ENCODE data around the gene MCRS1. TPM values are rescaled to one million over a fixed set of nuclear protein-coding genes. Genes with fewer than 3 reads are reported as not detected.
"Not testable (repeated sequence)": the region's sequence is repeated elsewhere in the genome, so short reads cannot be mapped to it uniquely, and the experiment has no call there.

The MCRS1 gene
- total RNA-seq, 4 donors from 2014 or later = 38.5 to 53.8 (median 41.5) TPM

- DNase-seq (ENCODE audit: low spot score in 2 of 2) = no peak
- WGBS, 2 donors = 80 to 83% methylated on average over 5 of the region's 5 CpGs
- no peak overlapping the region for H3K4me3 ChIP-seq (ENCODE audit: low read depth, poor library complexity, severe bottlenecking)
- intact Hi-C loops (cut with DNase I; ENCODE audit: low total_unique reads) = no loop called here
- TF ChIP-seq POLR2A (IDR thresholded peaks at IDR 0.05) = no peak
- TF ChIP-seq CTCF (IDR thresholded peaks at IDR 0.05) = no peak
These were observed 52.7 kb downstream of the MCRS1 start for GRCh38 chr12:49515266-49515665.

- intact Hi-C loops (cut with DNase I; ENCODE audit: low total_unique reads) = loop anchor here (5.0 kb wide), 1 partner anchor 155 kb away; no protein-coding TSS in a partner anchor
- no peak overlapping the region for H3K4me3 ChIP-seq (ENCODE audit: low read depth, poor library complexity, severe bottlenecking)
- TF ChIP-seq CTCF (IDR thresholded peaks at IDR 0.05) (no peak), POLR2A (IDR thresholded peaks at IDR 0.05) (no peak)
- no peak for DNase-seq (ENCODE audit: low spot score in 2 of 2)
- WGBS, 2 donors = 65 to 72% methylated on average over 1 of the region's 1 CpG
These were observed 55.4 kb downstream of the MCRS1 start for GRCh38 chr12:49512546-49512945.

- intact Hi-C loops (cut with DNase I; ENCODE audit: low total_unique reads) = loop anchor here (5.0 kb wide), 1 partner anchor 154 kb away; no protein-coding TSS in a partner anchor
- H3K4me3 ChIP-seq (ENCODE audit: low read depth, poor library complexity, severe bottlenecking) = no peak overlapping the region
- DNase-seq (ENCODE audit: low spot score in 2 of 2) = no peak
- TF ChIP-seq POLR2A (IDR thresholded peaks at IDR 0.05) (no peak), CTCF (IDR thresholded peaks at IDR 0.05) (no peak)
These were observed 56.5 kb downstream of the MCRS1 start for GRCh38 chr12:49511410-49511809.

- 89 to 92% methylated on average over 8 of the region's 8 CpGs for WGBS, 2 donors
- DNase-seq (ENCODE audit: low spot score in 2 of 2); H3K4me3 ChIP-seq (ENCODE audit: low read depth, poor library complexity, severe bottlenecking): not testable (repeated sequence)
- intact Hi-C loops (cut with DNase I; ENCODE audit: low total_unique reads) = loop anchor here (5.0 kb wide), 2 partner anchors 142 to 152 kb away; partner anchors contain the start of gene SPATS2
These were observed 58.3 kb downstream of the MCRS1 start for GRCh38 chr12:49509681-49510080.

Other genes with a start within 250 kb of the MCRS1 start
- gene TROAP, start 244.9 kb downstream of the MCRS1 start, total RNA-seq = 10 to 100 TPM in 1 of 4 donors, 1 to 10 TPM in 3; 2.1 to 24.2 (median 6.7) TPM
- 1 to 10 TPM in 2 of 4 donors, under 1 TPM in 1, not detected in 1; 0.62 to 2.5 (median 1.1) TPM for gene C1QL4, start 231.0 kb downstream of the MCRS1 start, total RNA-seq
- under 1 TPM; 0.21 to 0.52 (median 0.35) TPM for gene DNAJC22, start 221.3 kb downstream of the MCRS1 start, total RNA-seq
- 10 to 100 TPM; 14.0 to 26.5 (median 19.6) TPM for gene SPATS2, start 200.7 kb downstream of the MCRS1 start, total RNA-seq
- gene KCNH3, start 29.1 kb downstream of the MCRS1 start, total RNA-seq = 1 to 10 TPM in 1 of 4 donors, under 1 TPM in 1, not detected in 2; 0.17 to 1.1 TPM
- gene FAM186B, start 37.5 kb upstream of the MCRS1 start, total RNA-seq = 1 to 10 TPM in 1 of 4 donors, under 1 TPM in 3; 0.21 to 1.1 (median 0.57) TPM
- gene PRPF40B, start 55.4 kb upstream of the MCRS1 start, total RNA-seq = 10 to 100 TPM; 15.6 to 22.2 (median 17.5) TPM
- 10 to 100 TPM in 1 of 4 donors, 1 to 10 TPM in 3; 4.3 to 12.5 (median 6.9) TPM for gene FMNL3, start 139.3 kb upstream of the MCRS1 start, total RNA-seq
- gene TMBIM6, start 173.4 kb upstream of the MCRS1 start, total RNA-seq = 100 to 1,000 TPM; 238 to 407 (median 319) TPM